Activated CD8-positive, alpha-beta memory T cell treated with anti-CD3 and anti-CD28 coated beads for 36 hours (primary cell): ENCODE data around the gene FNDC7. TPM values are rescaled to one million over a fixed set of nuclear protein-coding genes. Genes with fewer than 3 reads are reported as not detected.
"Not testable (repeated sequence)": the region's sequence is repeated elsewhere in the genome, so short reads cannot be mapped to it uniquely, and the experiment has no call there.

Source experiments
- CTCF ChIA-PET: fragments of 350-600 bp; sonication (Branson Sonifier 250); formaldehyde crosslinking; loops from one replicate; lab custom pipeline; 2021; ENCODE audit warnings: antibody characterized with exemption; lab: Charles Lee
- POLR2A ChIA-PET: fragments of 350-600 bp; sonication (Branson Sonifier 250); formaldehyde crosslinking; loops from one replicate; lab custom pipeline; 2021; ENCODE audit warnings: antibody characterized with exemption; lab: Charles Lee
- total RNA-seq, 2 experiments: library from RNA; stranded (reverse); gene quantifications; one replicate each; pipeline ENCODE4 v1.2.3, GENCODE V29; 2021

FNDC7 gene
- total RNA-seq: not detected

- POLR2A ChIA-PET: no interaction called here
- CTCF ChIA-PET: no interaction called here
These were observed at the start of gene FNDC7 for GRCh38 chr1:108712606-108713150. Gene FNDC7, plus strand, starts transcription at chr1:108712908. Its CDS starts 26 bp downstream, at chr1:108712934.

GRCh38 chr1:108663074-108663473 lies 49.6 kb upstream of the FNDC7 start:
- ChIA-PET CTCF (interaction anchor here (1.3 to 2.8 kb wide), 2 partner anchors 16 to 29 kb away, joined by 4 to 10 read pairs; partner anchors contain the start of gene PRPF38B), POLR2A (interaction anchor here (0.9 to 4.7 kb wide), 2 partner anchors 30 to 34 kb away, joined by 3 to 74 read pairs; partner anchors contain the start of gene PRPF38B)

GRCh38 chr1:108664481-108664880 lies 48.2 kb upstream of the FNDC7 start:
- CTCF ChIA-PET: no interaction called here
- POLR2A ChIA-PET: interaction anchor here (4.7 kb wide), 1 partner anchor 28 kb away, joined by 74 read pairs; the partner anchor contains the start of gene PRPF38B

GRCh38 chr1:108665067-108665466 lies 47.6 kb upstream of the FNDC7 start:
- POLR2A ChIA-PET: no interaction called here

GRCh38 chr1:108665771-108666170 lies 46.9 kb upstream of the FNDC7 start:
- CTCF ChIA-PET: interaction anchor here (0.6 to 0.8 kb wide), 2 partner anchors 17 to 77 kb away, joined by 3 to 4 read pairs; no protein-coding TSS in a partner anchor

More at GRCh38 chr1:108665067-108665466, 47.6 kb upstream of the FNDC7 start:
- CTCF ChIA-PET: interaction anchor here (0.6 to 0.8 kb wide), 2 partner anchors 18 to 76 kb away, joined by 3 to 4 read pairs; no protein-coding TSS in a partner anchor

GRCh38 chr1:108667422-108667821 lies 45.3 kb upstream of the FNDC7 start:
- POLR2A ChIA-PET: not testable (repeated sequence)

More at GRCh38 chr1:108665771-108666170, 46.9 kb upstream of the FNDC7 start:
- POLR2A ChIA-PET: no interaction called here

GRCh38 chr1:108668777-108669176 lies 43.9 kb upstream of the FNDC7 start:
- POLR2A ChIA-PET: interaction anchor here (0.6 kb wide), 1 partner anchor 36 kb away, joined by 11 read pairs; no protein-coding TSS in a partner anchor
- CTCF ChIA-PET: interaction anchor here (0.7 kb wide), 1 partner anchor 25 kb away, joined by 4 read pairs; no protein-coding TSS in a partner anchor

More at GRCh38 chr1:108667422-108667821, 45.3 kb upstream of the FNDC7 start:
- CTCF ChIA-PET: interaction anchor here (1.1 kb wide), 1 partner anchor 23 kb away, joined by 3 read pairs; no protein-coding TSS in a partner anchor

- ChIA-PET CTCF (interaction anchor here (1.1 kb wide), 1 partner anchor 13 kb away, joined by 3 read pairs; no protein-coding TSS in a partner anchor), POLR2A (no interaction called here)
These were observed 43.0 kb upstream of the FNDC7 start for GRCh38 chr1:108669679-108670078.

- CTCF ChIA-PET: interaction anchor here (1.1 kb wide), 1 partner anchor 12 kb away, joined by 3 read pairs; no protein-coding TSS in a partner anchor
- POLR2A ChIA-PET: no interaction called here
These were observed 42.5 kb upstream of the FNDC7 start for GRCh38 chr1:108670131-108670773.

- ChIA-PET POLR2A (no interaction called here), CTCF (no interaction called here)
These were observed 41.6 kb upstream of the FNDC7 start for GRCh38 chr1:108671143-108671542.

GRCh38 chr1:108678706-108679105 lies 34.0 kb upstream of the FNDC7 start:
- ChIA-PET CTCF (interaction anchor here (1.4 kb wide), 1 partner anchor 13 kb away, joined by 3 read pairs; no protein-coding TSS in a partner anchor), POLR2A (no interaction called here)

GRCh38 chr1:108679586-108680213 lies 33.0 kb upstream of the FNDC7 start:
- CTCF ChIA-PET: no interaction called here

GRCh38 chr1:108681701-108682100 lies 31.0 kb upstream of the FNDC7 start:
- POLR2A ChIA-PET, CTCF ChIA-PET: not testable (repeated sequence)

More at GRCh38 chr1:108679586-108680213, 33.0 kb upstream of the FNDC7 start:
- POLR2A ChIA-PET: interaction anchor here (0.6 kb wide), 1 partner anchor 36 kb away, joined by 3 read pairs; no protein-coding TSS in a partner anchor

- CTCF ChIA-PET: no interaction called here
- POLR2A ChIA-PET: no interaction called here
These were observed 27.2 kb upstream of the FNDC7 start for GRCh38 chr1:108685529-108685928.

GRCh38 chr1:108686614-108687313 lies 25.9 kb upstream of the FNDC7 start:
- ChIA-PET POLR2A (no interaction called here), CTCF (no interaction called here)

- ChIA-PET CTCF (interaction anchor here (0.9 to 2.8 kb wide), 6 partner anchors 11 to 130 kb away, joined by 3 to 18 read pairs (median 4); partner anchors contain the start of gene HENMT1), POLR2A (interaction anchor here (0.5 to 3.8 kb wide), 8 partner anchors 12 to 491 kb away, joined by 3 to 74 read pairs (median 8); partner anchors contain the start of genes HENMT1 and SLC25A24)
These were observed 21.4 kb upstream of the FNDC7 start for GRCh38 chr1:108691128-108691941.

GRCh38 chr1:108691942-108692723 lies 20.6 kb upstream of the FNDC7 start, which contains the start of gene PRPF38B:
Gene PRPF38B, plus strand, starts transcription at chr1:108692310. Its CDS starts 282 bp downstream, at chr1:108692592.
- CTCF ChIA-PET: interaction anchor here (0.8 to 2.8 kb wide), 8 partner anchors 10 to 131 kb away, joined by 3 to 18 read pairs (median 4); partner anchors contain the start of genes HENMT1 and STXBP3

More at GRCh38 chr1:108691942-108692723, 20.6 kb upstream of the FNDC7 start, which contains the start of gene PRPF38B:
- POLR2A ChIA-PET: interaction anchor here (0.5 to 3.8 kb wide), 11 partner anchors 11 to 492 kb away, joined by 3 to 74 read pairs (median 8); partner anchors contain the start of genes EEIG2, HENMT1 and SLC25A24
